NCI-H460 (cell line): ENCODE measurements around the gene PGP. TPM values are rescaled to one million over a fixed set of nuclear protein-coding genes. Genes with fewer than 3 reads are reported as not detected.

ENCODE experiments used
- DNase-seq: peaks from one replicate; pipeline ENCODE4 v3.0.0-alpha.2; 2016; ENCODE audit warnings: low read depth; ENCODE audit errors: extremely low read depth
- total RNA-seq: library from RNA; depleted of rRNA; stranded (reverse); fragments of >200 nt; shearing (Covaris generic); gene quantifications from 2 replicates; pipeline ENCODE4 v1.2.3, GENCODE V29; 2014

PGP gene
- total RNA-seq, 1 experiment from 2014 or later = 8.6 TPM

GRCh38 chr16:2237493-2238149 is 23.0 kb upstream of the PGP start:
- no peak for DNase-seq

GRCh38 chr16:2237102-2237482 is 22.5 kb upstream of the PGP start:
- no peak for DNase-seq

DNA sequence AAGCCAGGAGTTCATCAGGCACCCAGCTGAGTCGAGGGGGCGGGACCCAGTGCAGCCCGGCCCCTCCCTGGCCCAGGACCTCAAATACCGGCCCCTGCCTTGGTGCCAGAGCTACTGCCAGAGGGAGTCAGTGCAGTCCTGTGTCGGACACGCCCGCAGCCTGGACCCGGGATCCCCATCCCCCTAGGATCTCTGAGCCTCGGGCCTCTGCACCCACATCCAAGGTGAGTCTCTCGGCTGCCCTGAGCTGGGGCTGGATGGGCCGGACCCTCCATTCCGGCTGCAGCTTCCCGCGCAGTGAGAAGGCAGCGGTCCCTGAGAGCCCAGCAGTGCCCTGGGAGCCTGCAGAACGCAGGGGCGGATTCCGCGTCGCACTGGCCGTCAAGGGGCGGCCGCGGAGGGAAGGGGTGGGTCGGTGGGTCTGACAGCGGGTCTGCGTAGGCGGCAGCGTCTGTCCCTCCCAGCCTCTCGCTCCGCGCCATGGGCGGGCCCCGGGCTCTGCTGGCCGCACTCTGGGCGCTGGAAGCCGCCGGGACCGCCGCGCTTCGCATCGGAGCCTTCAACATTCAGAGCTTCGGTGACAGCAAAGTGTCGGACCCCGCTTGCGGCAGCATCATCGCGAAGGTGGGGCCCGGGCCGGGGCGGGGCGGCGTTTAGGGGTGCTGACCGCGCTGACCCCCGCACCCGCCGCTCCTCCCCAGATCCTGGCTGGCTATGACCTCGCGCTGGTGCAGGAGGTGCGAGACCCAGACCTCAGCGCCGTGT is 21.9 kb upstream of the PGP start, which contains the start of gene DNASE1L2:
Gene DNASE1L2, plus strand, starts transcription at position 108 of the 765 bp plus-strand sequence. Its CDS starts 373 bp downstream, at position 481.
- DNase-seq = no peak

DNA sequence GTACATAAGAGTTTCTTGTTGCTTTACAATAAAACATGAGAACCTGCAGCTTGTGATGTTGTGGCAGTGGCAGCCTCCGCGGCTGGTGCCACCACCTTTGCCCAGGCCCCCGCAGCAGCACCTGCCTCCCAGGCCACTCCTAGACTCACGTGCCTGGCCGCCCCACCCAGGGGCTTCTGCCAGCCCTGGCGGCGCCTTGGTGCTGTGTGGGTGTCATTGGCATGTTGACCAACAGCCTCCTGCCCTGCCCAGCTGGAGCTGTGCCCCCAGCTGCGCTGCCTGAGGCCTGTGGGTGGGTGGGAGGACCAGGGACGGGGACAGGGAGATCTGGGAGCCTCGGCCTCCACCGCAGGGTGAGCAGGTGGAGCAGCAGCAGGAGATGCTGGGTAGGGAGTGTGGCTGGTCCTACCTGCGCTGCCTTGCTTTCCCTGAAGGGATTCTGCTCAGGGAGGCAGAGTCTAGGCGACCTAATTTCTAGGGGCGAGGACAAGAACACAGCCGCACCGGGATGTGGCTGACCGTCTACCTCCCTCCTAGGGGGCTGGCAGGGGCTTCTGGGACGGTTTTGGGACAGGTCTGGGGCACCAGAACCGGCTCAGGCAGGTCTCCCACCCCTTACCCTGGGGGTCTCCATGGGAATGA is 21.2 kb upstream of the PGP start:
- DNase-seq = no peak

GRCh38 chr16:2235234-2235651 is 20.6 kb upstream of the PGP start:
- DNase-seq = no peak

DNA sequence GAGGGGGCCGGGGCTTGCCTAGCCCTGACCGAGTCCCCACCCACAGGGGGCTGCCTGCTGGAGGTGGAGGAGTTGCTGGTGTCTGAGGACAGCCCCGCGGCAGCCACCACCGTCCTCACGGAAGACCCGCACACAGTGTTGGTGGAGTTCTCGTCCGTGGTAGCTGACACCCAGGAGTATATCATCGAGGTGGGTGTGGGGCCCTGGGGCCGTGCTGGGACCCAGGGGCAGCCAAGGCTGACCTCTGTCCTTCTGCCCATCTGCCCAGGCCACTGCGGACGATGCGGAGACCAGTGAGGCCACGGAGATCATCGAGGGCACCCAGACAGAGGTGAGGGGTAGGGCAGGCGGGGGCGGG is 20.2 kb upstream of the PGP start:
- DNase-seq = no peak

- DNase-seq = no peak
Observed at GRCh38 chr16:2233872-2234812, 19.5 kb upstream of the PGP start.

DNA sequence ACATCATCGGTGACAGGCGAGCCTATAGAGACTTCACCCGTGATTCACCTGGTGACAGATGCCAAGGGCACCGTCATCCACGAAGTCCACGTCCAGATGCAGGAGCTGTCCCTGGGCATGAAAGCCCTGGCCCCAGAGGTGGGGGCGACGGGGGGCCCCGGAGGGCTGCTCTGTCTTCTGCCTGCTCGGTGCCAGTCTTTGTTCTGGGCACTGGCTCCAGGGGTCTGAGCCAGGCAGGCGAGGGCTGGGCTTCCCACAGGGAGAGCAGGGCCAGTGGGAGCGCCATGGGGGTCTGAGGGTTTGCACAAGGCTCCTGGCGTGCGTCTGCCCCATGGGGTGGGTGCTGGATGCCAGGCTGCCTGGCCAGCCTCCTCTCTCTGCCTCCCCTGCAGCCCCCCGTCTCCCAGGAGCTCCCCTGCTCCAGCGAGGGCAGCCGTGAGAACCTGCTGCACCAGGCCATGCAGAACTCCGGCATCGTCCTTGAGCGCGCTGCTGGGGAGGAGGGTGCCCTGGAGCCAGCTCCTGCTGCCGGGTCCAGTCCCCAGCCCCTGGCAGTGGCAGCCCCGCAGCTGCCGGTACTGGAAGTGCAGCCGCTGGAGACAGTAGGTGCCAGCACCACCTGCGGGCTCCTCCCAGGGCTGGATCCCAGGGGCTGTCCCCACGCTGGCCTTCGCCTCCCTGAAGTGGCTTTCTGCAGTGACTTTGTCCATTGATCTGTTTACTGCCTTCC is 18.6 kb upstream of the PGP start:
- no peak for DNase-seq

GRCh38 chr16:2232094-2232990 is 17.7 kb upstream of the PGP start:
- DNase-seq = no peak

- no peak for DNase-seq
Observed at GRCh38 chr16:2231016-2231931, 16.6 kb upstream of the PGP start.

- no peak for DNase-seq
Observed at GRCh38 chr16:2230376-2230775, 15.7 kb upstream of the PGP start.

DNA sequence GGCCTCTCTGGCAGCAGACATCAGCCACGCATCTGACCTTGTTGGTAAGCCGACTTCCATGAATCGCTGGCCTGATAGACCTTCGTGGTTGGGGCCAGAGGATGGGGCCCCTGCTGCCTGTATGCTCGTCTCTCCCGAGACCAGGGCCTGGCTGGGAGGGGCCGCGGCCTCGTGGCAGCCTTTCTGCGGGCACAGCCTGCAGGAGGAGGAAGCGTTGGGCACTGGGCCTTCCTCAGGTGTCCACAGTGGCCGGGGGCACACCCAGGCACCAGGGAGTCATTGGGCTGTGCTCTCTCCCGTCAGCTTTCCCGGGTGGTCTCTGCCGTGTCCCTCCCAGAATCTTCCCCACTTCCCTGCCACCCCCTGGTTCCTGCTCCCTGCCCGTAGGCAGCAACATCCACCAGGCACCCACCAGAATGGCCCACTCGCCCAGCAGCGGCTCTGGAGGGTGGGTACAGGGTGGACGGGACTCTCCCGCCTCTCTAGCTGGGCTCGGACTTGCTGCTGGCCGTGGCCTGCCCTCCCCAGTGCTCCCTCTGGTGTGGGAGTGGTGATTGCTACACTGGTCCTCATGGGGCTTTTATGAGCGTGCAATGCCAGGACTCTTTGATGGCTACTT is 15.1 kb upstream of the PGP start:
- DNase-seq = no peak

GRCh38 chr16:2229091-2229490 is 14.5 kb upstream of the PGP start:
- DNase-seq = no peak

- DNase-seq = no peak
Observed at GRCh38 chr16:2228161-2228824, 13.7 kb upstream of the PGP start.

GRCh38 chr16:2226918-2227317 is 12.3 kb upstream of the PGP start:
- no peak for DNase-seq

DNA sequence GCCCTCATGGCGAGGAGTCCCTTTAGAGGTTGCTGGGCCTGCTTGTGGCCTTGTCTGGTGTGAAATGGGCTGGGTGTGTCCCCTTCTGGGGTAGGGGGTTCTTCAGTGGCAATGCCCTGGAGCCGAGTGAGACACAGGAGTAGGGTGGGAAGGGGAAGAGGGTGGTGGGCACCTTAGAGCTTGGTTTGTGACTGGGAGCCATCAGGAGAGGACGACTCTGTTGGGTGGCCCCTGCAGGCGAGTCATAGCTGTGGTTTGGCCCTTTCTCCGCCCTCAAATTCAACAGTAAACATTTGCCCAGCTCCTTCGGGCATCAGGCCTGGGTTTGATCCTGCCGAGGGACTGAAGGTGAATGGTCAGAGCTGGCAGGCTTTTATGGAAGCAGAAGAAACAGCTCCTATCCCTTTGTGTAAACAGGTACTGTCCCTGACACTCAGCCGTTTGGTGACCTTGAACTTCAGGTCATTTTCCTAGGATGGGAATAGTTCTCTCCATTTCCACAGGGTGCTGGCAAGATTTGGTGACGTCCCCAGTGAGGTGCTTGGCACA is 11.7 kb upstream of the PGP start:
- DNase-seq = no peak
